GM20000 (cell line): ENCODE results near the gene SNTG2.

ENCODE experiments used
- DNase-seq: peaks from one replicate; pipeline ENCODE4 v3.0.0; 2012; ENCODE audit warnings: low spot score
- TF ChIP-seq, protein P1 (sequence below): IDR thresholded peaks from 2 replicates; pipeline ENCODE4 v1.5.1; 2012; ENCODE audit warnings: mild to moderate bottlenecking, control low read depth; ENCODE audit errors: extremely low read depth, missing control alignments

Gene SNTG2

GRCh38 chr2:1169291-1169949, 218.8 kb downstream of the SNTG2 start:
- DNase-seq, result no peak
- TF ChIP-seq, protein P1, sequence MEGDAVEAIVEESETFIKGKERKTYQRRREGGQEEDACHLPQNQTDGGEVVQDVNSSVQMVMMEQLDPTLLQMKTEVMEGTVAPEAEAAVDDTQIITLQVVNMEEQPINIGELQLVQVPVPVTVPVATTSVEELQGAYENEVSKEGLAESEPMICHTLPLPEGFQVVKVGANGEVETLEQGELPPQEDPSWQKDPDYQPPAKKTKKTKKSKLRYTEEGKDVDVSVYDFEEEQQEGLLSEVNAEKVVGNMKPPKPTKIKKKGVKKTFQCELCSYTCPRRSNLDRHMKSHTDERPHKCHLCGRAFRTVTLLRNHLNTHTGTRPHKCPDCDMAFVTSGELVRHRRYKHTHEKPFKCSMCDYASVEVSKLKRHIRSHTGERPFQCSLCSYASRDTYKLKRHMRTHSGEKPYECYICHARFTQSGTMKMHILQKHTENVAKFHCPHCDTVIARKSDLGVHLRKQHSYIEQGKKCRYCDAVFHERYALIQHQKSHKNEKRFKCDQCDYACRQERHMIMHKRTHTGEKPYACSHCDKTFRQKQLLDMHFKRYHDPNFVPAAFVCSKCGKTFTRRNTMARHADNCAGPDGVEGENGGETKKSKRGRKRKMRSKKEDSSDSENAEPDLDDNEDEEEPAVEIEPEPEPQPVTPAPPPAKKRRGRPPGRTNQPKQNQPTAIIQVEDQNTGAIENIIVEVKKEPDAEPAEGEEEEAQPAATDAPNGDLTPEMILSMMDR, result no peak

DNA sequence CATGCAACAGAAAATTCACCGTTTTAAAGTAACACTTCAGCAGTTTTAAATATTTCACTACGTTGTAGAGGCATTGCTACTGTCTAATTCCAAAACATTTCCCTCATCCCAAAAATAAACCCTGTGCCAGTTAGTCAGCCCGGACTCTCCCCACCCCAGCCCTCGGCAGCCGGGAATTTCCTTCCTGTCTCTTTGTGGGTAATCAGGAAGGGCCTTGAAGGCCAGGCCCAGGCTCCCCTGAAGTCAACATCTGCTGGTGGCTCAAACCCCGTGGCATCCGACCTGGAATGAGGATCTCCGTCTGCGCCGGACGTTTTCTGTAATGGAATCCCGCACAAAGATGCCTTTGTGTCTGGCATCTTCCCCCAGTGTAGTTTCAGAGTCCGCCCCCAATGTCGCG, 219.6 kb downstream of the SNTG2 start:
- TF ChIP-seq, protein P1, result no peak

DNA sequence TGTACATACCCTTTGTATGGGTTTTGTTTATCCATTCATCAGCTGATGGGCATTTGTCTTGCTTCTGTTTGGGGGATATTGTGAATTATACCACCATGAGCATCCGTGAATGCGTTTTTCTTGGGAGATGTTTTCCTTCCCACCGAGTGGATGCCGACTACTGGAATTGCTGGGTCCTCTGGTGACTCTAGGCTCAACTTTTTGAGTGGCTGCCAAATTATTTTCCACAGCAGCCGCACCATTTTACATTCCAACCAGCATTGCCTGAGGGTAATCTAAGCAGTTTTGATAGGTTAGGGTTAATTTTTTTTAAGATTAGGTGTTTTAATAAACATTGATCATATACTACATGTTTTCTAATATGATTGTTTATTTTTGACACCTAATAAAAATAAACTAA, 220.1 kb downstream of the SNTG2 start:
- TF ChIP-seq, protein P1, result no peak
- DNase-seq, result no peak

More for the DNA sequence above, 219.6 kb downstream of the SNTG2 start:
- no peak for DNase-seq

GRCh38 chr2:1173528-1173927, 222.9 kb downstream of the SNTG2 start:
- TF ChIP-seq, protein P1, result no peak
- DNase-seq, result no peak

GRCh38 chr2:1181893-1182292, 231.2 kb downstream of the SNTG2 start:
- DNase-seq, result no peak
- TF ChIP-seq, protein P1, result no peak

- TF ChIP-seq, protein P1, result no peak
- no peak for DNase-seq
These were observed 232.7 kb downstream of the SNTG2 start for GRCh38 chr2:1183300-1183699.

- TF ChIP-seq, protein P1, result no peak
- DNase-seq, result no peak
These were observed 235.8 kb downstream of the SNTG2 start for GRCh38 chr2:1186421-1186820.
